AG09319 (cell line): ENCODE results near the gene OTOG.

Experiments used
- DNase-seq: peaks from one replicate; pipeline ENCODE4 v3.0.0-alpha.2; 2010; ENCODE audit warnings: low read depth; ENCODE audit errors: extremely low read depth
- CTCF ChIP-seq: IDR thresholded peaks from 2 replicates; pipeline ENCODE4 v1.5.1; 2011; ENCODE audit warnings: low read depth, mild to moderate bottlenecking, inconsistent platforms, low read length, moderate library complexity

The OTOG gene

GRCh38 chr11:17639091-17639490 lies 92.0 kb downstream of the OTOG start:
- no peak for DNase-seq
- no peak for TF ChIP-seq CTCF

DNA sequence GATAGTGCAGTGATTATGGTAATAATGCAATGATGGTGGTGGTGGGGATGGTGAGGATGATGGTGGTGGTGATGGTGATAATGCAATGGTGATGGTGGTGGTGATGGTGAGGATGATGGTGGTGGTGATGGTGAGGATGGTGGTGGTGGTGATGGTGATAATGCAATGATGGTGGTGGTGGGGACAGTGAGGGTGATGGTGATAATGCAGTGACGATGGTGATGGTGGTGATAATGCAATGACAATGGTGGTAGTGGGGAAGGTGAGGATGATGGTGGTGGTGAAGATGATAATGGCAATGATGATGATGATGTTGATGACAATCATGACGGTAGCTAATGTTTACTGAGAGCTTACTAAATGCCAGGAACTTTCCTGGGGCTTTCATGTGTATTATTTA lies 92.7 kb downstream of the OTOG start:
- DNase-seq: no peak
- no peak for TF ChIP-seq CTCF

GRCh38 chr11:17640493-17641164 lies 93.6 kb downstream of the OTOG start:
- no peak for DNase-seq
- TF ChIP-seq CTCF: no peak

- no peak for TF ChIP-seq CTCF
- DNase-seq: no peak
Observed at GRCh38 chr11:17641792-17642350, 94.8 kb downstream of the OTOG start.

- no peak for TF ChIP-seq CTCF
- no peak for DNase-seq
Observed at GRCh38 chr11:17642370-17642769, 95.3 kb downstream of the OTOG start.

- no peak for TF ChIP-seq CTCF
- DNase-seq: no peak
Observed at GRCh38 chr11:17642980-17643379, 95.9 kb downstream of the OTOG start.

DNA sequence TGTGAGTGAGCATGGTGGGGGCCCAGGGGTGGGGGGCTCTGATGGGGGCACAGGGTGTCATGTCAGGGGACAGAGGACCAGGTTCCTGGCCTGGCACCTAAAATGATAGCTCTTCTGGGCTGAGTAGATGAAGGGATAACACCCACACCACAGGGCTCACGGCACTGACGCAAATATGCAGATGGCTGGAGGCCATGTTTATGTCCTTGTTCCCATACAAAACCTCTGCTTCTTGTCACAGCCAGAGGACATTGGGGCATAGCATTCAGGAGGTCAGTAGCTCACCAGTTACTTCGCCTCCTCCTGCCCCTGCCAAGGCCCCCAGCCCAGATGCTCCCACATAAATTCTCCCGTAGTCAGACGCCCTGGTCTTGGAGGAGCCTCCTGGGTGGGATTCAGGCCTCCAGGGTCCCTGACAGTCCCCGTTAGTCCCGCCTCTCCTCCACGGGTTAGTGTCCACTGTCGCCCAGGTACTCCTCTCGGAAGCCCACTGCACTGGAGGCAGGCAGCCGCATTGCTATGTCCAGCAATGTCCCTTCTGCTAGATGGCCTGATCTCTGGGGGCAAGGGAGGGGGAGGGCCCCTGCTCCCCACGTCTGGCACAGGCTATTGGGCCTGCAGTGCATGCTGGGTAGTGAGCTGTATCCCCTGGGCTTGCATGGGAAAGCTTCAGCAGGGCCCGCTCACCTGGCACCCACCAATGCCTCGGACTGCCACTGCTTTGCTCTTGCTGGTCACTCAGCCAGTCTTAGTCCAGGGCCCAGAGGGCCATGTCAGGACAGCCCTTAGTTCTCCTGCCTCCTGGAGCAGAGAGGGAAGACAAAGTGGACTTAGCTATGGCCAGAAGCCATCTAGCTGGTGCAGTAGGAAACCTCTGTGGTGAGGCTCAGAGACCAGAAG lies 96.7 kb downstream of the OTOG start:
- no peak for TF ChIP-seq CTCF
- DNase-seq: no peak
